GM12892 (cell line): ENCODE results near the gene WDR53. TPM values are rescaled to one million over a fixed set of nuclear protein-coding genes. Genes with fewer than 3 reads are reported as not detected.
"Not testable (repeated sequence)": the region's sequence is repeated elsewhere in the genome, so short reads cannot be mapped to it uniquely, and the experiment has no call there.

Experiments used
- DNase-seq: peaks from one replicate; pipeline ENCODE4 v3.0.0; 2011; ENCODE audit not compliant: insufficient read length
- FAIRE-seq: peaks from 2 replicates; lab custom pipeline; 2011; peaks lifted over from hg19 to GRCh38; lab: Jason Lieb, UNC
- POLR2A ChIP-seq: IDR thresholded peaks from 2 replicates; pipeline ENCODE4 v1.6.1; 2011; ENCODE audit warnings: low read depth, low read length, control low read depth
- POLR2AphosphoS5 ChIP-seq: IDR thresholded peaks from 2 replicates; pipeline ENCODE4 v1.6.1; 2011; ENCODE audit warnings: low read depth, low read length, control low read depth
- TAF1 ChIP-seq: IDR thresholded peaks from 2 replicates; pipeline ENCODE4 v1.6.1; 2011; ENCODE audit warnings: low read depth, mild to moderate bottlenecking, control low read depth, low read length, borderline replicate concordance
- polyA plus RNA-seq: library from polyadenylated mRNA; unstranded; fragments of >200 nt; gene quantifications from one replicate; pipeline ENCODE4 v1.2.1, GENCODE V29; 2012; ENCODE audit warnings: missing spikeins, inconsistent platforms; ENCODE audit not compliant: missing spikeins

The WDR53 gene
- 17.3 TPM for polyA plus RNA-seq

- FAIRE-seq (peak; percentile 98), DNase-seq (peak; percentile 95)
- TF ChIP-seq TAF1 (peak; percentile 88), POLR2A (peak; percentile 91), POLR2AphosphoS5 (peak; percentile 87)
Observed at GRCh38 chr3:196568246-196569002, at the start of gene WDR53, which contains the start of gene FBXO45. Gene WDR53 (minus strand): TSS chr3:196568554. CDS start chr3:196561475, 7,079 bp downstream. Gene FBXO45 (plus strand): TSS chr3:196568660. CDS start chr3:196568985, 325 bp downstream.

GRCh38 chr3:196617256-196617655 lies 48.9 kb upstream of the WDR53 start:
- FAIRE-seq (no peak), DNase-seq (no peak)
- TF ChIP-seq POLR2A (no peak), POLR2AphosphoS5 (no peak), TAF1 (no peak)

- DNase-seq, FAIRE-seq: not testable (repeated sequence)
Observed at GRCh38 chr3:196615234-196615633, 46.9 kb upstream of the WDR53 start.

GRCh38 chr3:196611761-196612483 lies 43.6 kb upstream of the WDR53 start:
- no peak for TF ChIP-seq TAF1
- no peak for TF ChIP-seq POLR2AphosphoS5
- DNase-seq: no peak
- no peak for FAIRE-seq

- DNase-seq: no peak
- TF ChIP-seq POLR2A: no peak
- TF ChIP-seq POLR2AphosphoS5: no peak
- no peak for TF ChIP-seq TAF1
- peak; percentile 24 for FAIRE-seq
Observed at GRCh38 chr3:196609805-196610515, 41.6 kb upstream of the WDR53 start.

GRCh38 chr3:196609343-196609775 lies 41.0 kb upstream of the WDR53 start:
- peak; percentile 89 for FAIRE-seq
- TF ChIP-seq POLR2A: no peak
- no peak for TF ChIP-seq TAF1
- no peak for TF ChIP-seq POLR2AphosphoS5
- DNase-seq: peak; percentile 75

GRCh38 chr3:196608693-196609092 lies 40.3 kb upstream of the WDR53 start:
- TF ChIP-seq TAF1: no peak
- TF ChIP-seq POLR2AphosphoS5: no peak
- TF ChIP-seq POLR2A: no peak
- DNase-seq (no peak), FAIRE-seq (no peak)

GRCh38 chr3:196604548-196604947 lies 36.2 kb upstream of the WDR53 start:
- no peak for DNase-seq
- TF ChIP-seq TAF1 (no peak), POLR2A (no peak), POLR2AphosphoS5 (no peak)
- FAIRE-seq: peak; percentile 33

- DNase-seq (no peak), FAIRE-seq (no peak)
- no peak for TF ChIP-seq POLR2A
- TF ChIP-seq POLR2AphosphoS5: no peak
- no peak for TF ChIP-seq TAF1
Observed at GRCh38 chr3:196603683-196604082, 35.3 kb upstream of the WDR53 start.

GRCh38 chr3:196602673-196603072 lies 34.3 kb upstream of the WDR53 start:
- FAIRE-seq (no peak), DNase-seq (no peak)
- TF ChIP-seq TAF1 (no peak), POLR2A (no peak), POLR2AphosphoS5 (no peak)

GRCh38 chr3:196600359-196600758 lies 32.0 kb upstream of the WDR53 start:
- no peak for TF ChIP-seq TAF1
- TF ChIP-seq POLR2A: no peak
- TF ChIP-seq POLR2AphosphoS5: no peak
- no peak for FAIRE-seq
- DNase-seq: no peak

- DNase-seq: no peak
- TF ChIP-seq POLR2AphosphoS5: no peak
- TF ChIP-seq TAF1: no peak
- no peak for TF ChIP-seq POLR2A
- no peak for FAIRE-seq
Observed at GRCh38 chr3:196599734-196600128, 31.4 kb upstream of the WDR53 start.

GRCh38 chr3:196597971-196598733 lies 29.8 kb upstream of the WDR53 start:
- DNase-seq, FAIRE-seq: not testable (repeated sequence)
